OCI-LY3 (cell line): ENCODE results near the gene ETV4.

ENCODE experiments used
- CTCF ChIP-seq: fragments of 200-600, 300-600 bp; sonication (generic); IDR thresholded peaks from 2 replicates; pipeline ENCODE4 v1.5.1; 2014; ENCODE audit warnings: antibody characterized with exemption, low read length, low read depth
- EZH2phosphoT487 ChIP-seq: fragments of 200-600 bp; shearing (Covaris generic); IDR thresholded peaks from 2 replicates; pipeline ENCODE4 v1.6.1; 2018; ENCODE audit warnings: antibody characterized with exemption, mixed run types, low read depth

GRCh38 chr17:43532581-43532980, 13.6 kb downstream of the ETV4 start:
- TF ChIP-seq CTCF = no peak
- no peak for TF ChIP-seq EZH2phosphoT487
